ENCODE results near the gene CHRND.

CHRND gene

DNA sequence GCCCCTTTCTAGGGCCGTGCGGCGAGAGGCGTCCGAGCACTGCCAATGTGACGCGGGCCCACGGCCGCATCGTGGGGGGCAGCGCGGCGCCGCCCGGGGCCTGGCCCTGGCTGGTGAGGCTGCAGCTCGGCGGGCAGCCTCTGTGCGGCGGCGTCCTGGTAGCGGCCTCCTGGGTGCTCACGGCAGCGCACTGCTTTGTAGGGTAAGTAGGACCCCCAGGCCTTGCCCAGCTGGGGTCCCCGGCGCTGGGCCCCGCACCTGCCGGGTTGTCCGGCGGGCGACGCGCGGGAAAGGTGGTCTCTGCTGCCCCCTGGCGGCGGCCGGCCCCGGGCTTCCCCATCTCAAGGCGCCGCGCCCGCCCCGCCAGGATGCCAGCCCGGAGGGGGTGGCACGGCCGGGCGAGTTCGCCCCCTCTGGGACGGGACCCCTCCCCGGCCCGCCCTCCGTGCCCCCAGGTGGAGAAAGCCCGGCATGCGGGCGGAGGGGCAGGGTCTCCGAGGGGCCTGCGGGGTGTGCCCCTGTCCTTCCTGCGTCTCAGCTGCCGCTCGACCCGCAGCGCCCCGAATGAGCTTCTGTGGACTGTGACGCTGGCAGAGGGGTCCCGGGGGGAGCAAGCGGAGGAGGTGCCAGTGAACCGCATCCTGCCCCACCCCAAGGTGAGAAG lies 3.9 kb upstream of the CHRND start:
- TF ChIP-seq, protein P1, sequence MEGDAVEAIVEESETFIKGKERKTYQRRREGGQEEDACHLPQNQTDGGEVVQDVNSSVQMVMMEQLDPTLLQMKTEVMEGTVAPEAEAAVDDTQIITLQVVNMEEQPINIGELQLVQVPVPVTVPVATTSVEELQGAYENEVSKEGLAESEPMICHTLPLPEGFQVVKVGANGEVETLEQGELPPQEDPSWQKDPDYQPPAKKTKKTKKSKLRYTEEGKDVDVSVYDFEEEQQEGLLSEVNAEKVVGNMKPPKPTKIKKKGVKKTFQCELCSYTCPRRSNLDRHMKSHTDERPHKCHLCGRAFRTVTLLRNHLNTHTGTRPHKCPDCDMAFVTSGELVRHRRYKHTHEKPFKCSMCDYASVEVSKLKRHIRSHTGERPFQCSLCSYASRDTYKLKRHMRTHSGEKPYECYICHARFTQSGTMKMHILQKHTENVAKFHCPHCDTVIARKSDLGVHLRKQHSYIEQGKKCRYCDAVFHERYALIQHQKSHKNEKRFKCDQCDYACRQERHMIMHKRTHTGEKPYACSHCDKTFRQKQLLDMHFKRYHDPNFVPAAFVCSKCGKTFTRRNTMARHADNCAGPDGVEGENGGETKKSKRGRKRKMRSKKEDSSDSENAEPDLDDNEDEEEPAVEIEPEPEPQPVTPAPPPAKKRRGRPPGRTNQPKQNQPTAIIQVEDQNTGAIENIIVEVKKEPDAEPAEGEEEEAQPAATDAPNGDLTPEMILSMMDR (conservative IDR thresholded peaks at IDR 0.05), result peak; percentile 90
- TF ChIP-seq ZFX (IDR thresholded peaks at IDR 0.05), result no peak
- no peak overlapping the region for H3K27ac ChIP-seq

DNA sequence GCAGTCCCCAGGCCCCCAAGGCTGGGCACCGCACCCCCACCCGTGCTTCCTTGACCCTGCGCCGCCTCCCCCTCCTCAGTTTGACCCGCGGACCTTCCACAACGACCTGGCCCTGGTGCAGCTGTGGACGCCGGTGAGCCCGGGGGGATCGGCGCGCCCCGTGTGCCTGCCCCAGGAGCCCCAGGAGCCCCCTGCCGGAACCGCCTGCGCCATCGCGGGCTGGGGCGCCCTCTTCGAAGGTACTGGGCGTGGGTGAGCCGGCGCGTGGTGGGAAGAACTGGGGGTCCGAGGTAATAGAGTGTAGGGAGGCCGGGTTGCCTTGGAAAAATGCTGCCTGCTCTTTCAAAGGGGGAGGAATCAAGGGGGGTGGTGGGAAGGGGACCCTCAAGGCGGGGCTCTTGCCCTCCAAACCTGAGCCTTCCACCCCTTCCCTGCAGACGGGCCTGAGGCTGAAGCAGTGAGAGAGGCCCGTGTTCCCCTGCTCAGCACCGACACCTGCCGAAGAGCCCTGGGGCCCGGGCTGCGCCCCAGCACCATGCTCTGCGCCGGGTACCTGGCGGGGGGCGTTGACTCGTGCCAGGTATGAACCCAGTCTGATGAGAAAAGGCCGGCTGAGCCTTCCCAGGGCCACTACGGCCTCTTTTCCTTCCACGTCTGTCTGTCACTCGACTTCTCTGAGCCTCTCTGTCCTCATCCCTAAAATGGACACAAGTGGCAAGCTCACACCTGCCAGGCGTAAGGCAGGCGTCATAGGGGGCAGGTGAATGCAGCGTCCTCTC lies 3.1 kb upstream of the CHRND start:
- no peak overlapping the region for H3K27ac ChIP-seq
- no peak for TF ChIP-seq ZFX (IDR thresholded peaks at IDR 0.05)
- TF ChIP-seq, protein P1 (conservative IDR thresholded peaks at IDR 0.05), result no peak

DNA sequence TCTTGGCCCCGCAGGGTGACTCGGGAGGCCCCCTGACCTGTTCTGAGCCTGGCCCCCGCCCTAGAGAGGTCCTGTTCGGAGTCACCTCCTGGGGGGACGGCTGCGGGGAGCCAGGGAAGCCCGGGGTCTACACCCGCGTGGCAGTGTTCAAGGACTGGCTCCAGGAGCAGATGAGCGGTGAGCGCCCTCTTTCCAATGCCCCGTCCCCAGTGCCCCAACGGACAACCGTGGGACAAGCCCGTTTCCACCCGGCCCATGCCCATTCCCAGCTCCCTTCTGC lies 2.6 kb upstream of the CHRND start:
- no peak for TF ChIP-seq ZFX (IDR thresholded peaks at IDR 0.05)
- TF ChIP-seq, protein P1 (conservative IDR thresholded peaks at IDR 0.05), result no peak
- H3K27ac ChIP-seq, result no peak overlapping the region

DNA sequence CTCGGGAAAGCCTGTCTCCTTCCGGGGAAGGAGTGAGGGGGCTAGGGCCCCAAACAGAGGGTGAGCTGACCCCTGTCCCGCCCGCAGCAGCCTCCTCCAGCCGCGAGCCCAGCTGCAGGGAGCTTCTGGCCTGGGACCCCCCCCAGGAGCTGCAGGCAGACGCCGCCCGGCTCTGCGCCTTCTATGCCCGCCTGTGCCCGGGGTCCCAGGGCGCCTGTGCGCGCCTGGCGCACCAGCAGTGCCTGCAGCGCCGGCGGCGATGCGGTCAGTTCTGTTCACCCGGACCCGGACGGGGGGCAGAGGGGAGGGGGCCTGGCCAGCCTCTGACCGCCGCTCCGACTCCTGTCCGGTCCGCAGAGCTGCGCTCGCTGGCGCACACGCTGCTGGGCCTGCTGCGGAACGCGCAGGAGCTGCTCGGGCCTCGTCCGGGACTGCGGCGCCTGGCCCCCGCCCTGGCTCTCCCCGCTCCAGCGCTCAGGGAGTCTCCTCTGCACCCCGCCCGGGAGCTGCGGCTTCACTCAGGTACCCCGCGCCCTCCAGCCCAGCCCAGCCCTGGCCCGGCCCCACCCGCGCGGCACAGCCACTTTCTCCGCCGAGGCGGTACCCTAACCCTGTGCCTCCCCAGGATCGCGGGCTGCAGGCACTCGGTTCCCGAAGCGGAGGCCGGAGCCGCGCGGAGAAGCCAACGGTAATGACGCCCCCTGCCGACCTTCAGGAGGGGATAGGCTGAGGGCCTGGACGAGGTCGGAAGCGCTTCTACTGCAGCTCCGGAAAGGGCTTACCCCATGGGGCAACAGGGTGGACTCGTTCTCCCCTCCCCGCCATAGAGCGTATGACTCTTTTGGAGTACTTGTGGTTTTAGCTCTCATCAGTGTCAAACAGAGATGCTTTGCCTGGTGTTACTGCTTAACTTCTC lies 2.0 kb upstream of the CHRND start:
- H3K27ac ChIP-seq, result no peak overlapping the region
- TF ChIP-seq ZFX (IDR thresholded peaks at IDR 0.05), result no peak

DNA sequence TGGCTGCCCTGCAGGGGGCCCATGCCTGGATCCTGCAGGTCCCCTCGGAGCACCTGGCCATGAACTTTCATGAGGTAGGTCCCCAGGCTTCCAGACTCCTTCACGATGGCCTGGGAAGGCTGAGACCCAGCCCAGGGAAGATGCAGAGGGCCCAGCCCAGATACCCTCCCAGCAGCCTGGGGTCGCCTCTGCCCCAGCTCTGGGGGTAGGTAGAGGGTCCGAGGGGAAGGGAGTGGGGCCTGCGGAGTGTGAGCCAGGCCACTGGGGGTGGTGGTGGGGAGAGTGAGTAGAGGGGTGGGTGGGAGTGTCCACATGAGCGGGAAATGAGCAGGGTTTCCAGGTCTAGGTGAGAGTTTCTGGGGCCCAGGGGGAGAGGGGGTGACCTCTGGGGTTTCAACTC lies 1.2 kb upstream of the CHRND start:
- TF ChIP-seq, protein P1 (conservative IDR thresholded peaks at IDR 0.05), result no peak
- no peak for TF ChIP-seq ZFX (IDR thresholded peaks at IDR 0.05)
- H3K27ac ChIP-seq, result no peak overlapping the region

DNA sequence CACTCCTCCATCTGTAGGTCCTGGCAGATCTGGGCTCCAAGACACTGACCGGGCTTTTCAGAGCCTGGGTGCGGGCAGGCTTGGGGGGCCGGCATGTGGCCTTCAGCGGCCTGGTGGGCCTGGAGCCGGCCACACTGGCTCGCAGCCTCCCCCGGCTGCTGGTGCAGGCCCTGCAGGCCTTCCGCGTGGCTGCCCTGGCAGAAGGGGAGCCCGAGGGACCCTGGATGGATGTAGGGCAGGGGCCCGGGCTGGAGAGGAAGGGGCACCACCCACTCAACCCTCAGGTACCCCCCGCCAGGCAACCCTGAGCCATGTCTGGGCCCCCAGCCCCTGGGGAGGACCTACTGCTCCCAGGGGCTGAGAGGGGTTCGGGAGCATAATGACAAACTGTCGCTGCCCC lies 761 bp upstream of the CHRND start:
- TF ChIP-seq, protein P1 (conservative IDR thresholded peaks at IDR 0.05), result no peak
- TF ChIP-seq ZFX (IDR thresholded peaks at IDR 0.05), result no peak

DNA sequence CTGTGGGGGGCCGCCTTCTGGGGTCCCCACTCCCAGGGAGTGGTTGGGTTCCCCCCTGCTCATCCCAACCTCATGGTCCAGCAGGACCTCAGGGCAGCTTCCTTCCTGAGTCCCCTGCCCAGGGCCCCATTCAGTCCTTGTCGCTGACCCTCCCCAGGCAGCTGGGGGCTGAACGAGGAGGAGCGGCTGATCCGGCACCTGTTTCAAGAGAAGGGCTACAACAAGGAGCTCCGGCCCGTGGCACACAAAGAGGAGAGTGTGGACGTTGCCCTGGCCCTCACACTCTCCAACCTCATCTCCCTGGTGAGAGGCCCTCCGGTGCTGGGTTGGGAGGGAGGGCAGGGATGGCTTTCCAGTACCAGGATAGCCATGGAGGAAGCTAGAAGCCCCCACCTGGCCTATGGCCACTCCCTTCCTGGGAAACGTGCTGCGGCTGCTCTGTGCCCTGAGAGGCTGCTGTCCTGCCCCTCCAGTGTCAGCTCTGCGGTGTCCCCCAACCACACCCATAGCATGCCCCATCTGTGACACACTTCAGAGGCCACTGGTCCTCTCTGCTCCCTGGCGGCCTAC lies 497 bp downstream of the CHRND start:
- TF ChIP-seq ZFX (IDR thresholded peaks at IDR 0.05), result no peak
- TF ChIP-seq, protein P1 (conservative IDR thresholded peaks at IDR 0.05), result no peak
- no peak overlapping the region for H3K27ac ChIP-seq

More for the DNA sequence above, 761 bp upstream of the CHRND start:
- H3K27ac ChIP-seq, result no peak overlapping the region
